ENCODE measurements around the gene FAU. TPM values are rescaled to one million over a fixed set of nuclear protein-coding genes. Genes with fewer than 3 reads are reported as not detected.

FAU gene
- total and polyA plus RNA-seq, 2 of the 13 experiments (the other 11 are each of a cell fraction or from before 2014, with no cell fraction given), result 374 to 869 TPM

GRCh38 chr11:65111744-65112545 is 10.0 kb downstream of the FAU start, which contains the start of gene TM7SF2:
Gene TM7SF2, plus strand, starts transcription at chr11:65111872. Its CDS starts 144 bp downstream, at chr11:65112016.
- Histone ChIP-seq H4K20me1 (ENCODE audit: insufficient read depth, low read length) (no peaks in the 10 kb centered on the region), H3K9ac (ENCODE audit: insufficient read depth, low read depth, low read length) (peak within 1 kb of the TSS; percentile 84), H3K79me2 (ENCODE audit: insufficient read depth, low read length) (peaks cover 8% of the 10 kb centered on the region), H3K4me2 (ENCODE audit: low read depth, low read length) (peak within 1 kb of the TSS; percentile 96), H2AFZ (ENCODE audit: low read length) (no peak within 1 kb of the TSS), H3K4me3 (replicated peaks in 1 of 3; ENCODE audit: insufficient read depth in 1 of 3, low read depth in 2 of 3, low read length in 3 of 3) (peak within 1 kb of the TSS; percentile 65 to 98 (median 95)), H3K27me3 (ENCODE audit: control insufficient read depth in 1 of 2, insufficient read depth in 2 of 2, low read length in 2 of 2) (no peaks in the 10 kb centered on the region), H3K4me1 (ENCODE audit: insufficient read depth, low read length) (peaks cover 37% of the 10 kb centered on the region), H3K36me3 (replicated peaks in 1 of 2; ENCODE audit: control insufficient read depth in 1 of 2, insufficient read depth in 2 of 2, low read length in 2 of 2) (peaks cover 6 to 14% of the 10 kb centered on the region in 2 experiments; a peak in 4 of 5 replicates), H3K9me3 (ENCODE audit: low read length) (no peaks in the 10 kb centered on the region), H3K27ac (ENCODE audit: extremely low read length, insufficient read depth, low read length) (peak within 1 kb of the TSS; percentile 61)
- BruUV-seq (replicated peaks), result no TSS peak
- ATAC-seq, result peak; percentile 79
- peak; percentile 93 for DNase-seq (ENCODE audit: low spot score)
- ChIA-PET CTCF (ENCODE audit: low intra/inter-chr PET ratio, low total read pairs) (interaction anchor here (2.0 kb wide), 1 partner anchor 69 kb away, joined by 9 read pairs; the partner anchor contains the start of gene CAPN1), POLR2A (interaction anchor here (0.6 to 5.0 kb wide), 29 partner anchors 9 to 337 kb away, joined by 3 to 86 read pairs (median 5); partner anchors contain the start of genes ARL2, BATF2, CAPN1 and DPF2)
- intact Hi-C loops (cut with micrococcal nuclease; ENCODE audit: unreplicated experiment), result loop anchor here (2.0 kb wide), 2 partner anchors 15 to 69 kb away; partner anchors contain the start of genes CAPN1 and VPS51
- 1% methylated on average over 26 of the region's 64 CpGs for WGBS (ENCODE audit: low lambda C conversion rate)
- FAIRE-seq, result no peak
- in situ Hi-C loops (cut with HindIII; ENCODE audit: extremely low pct_ligation_motif_present, low pct_unique_long_range_greater_than_20kb), result loop anchor here (5.0 kb wide), 1 partner anchor 70 kb away; the partner anchor contains the start of gene CAPN1
- TF ChIP-seq ZNF678 (CRISPR knock-in tag; IDR thresholded peaks at IDR 0.05), result peak; percentile 45; the same call in 1 of the 2 replicates
- peak; percentile 29; the same call in 1 of the 2 replicates for TF ChIP-seq ZGPAT (CRISPR knock-in tag; IDR thresholded peaks at IDR 0.05)
- TF ChIP-seq ZNF503 (CRISPR knock-in tag; IDR thresholded peaks at IDR 0.05), result no peak
- peak; percentile 64; the same call in 1 of the 2 replicates for TF ChIP-seq ZNF20 (CRISPR knock-in tag; IDR thresholded peaks at IDR 0.05)
- 0 out of 2 replicates have a peak, but pooled peaks have one; percentile 46 for TF ChIP-seq ZNF598 (CRISPR knock-in tag; IDR thresholded peaks at IDR 0.05; ENCODE audit: borderline replicate concordance)
- no peak for TF ChIP-seq ZNF496 (CRISPR knock-in tag; IDR thresholded peaks at IDR 0.05; ENCODE audit: insufficient replicate concordance)
- TF ChIP-seq E2F1 (CRISPR knock-in tag; IDR thresholded peaks at IDR 0.05), result no peak; the same call in 1 of the 2 replicates
- peak; percentile 50 for TF ChIP-seq ZNF687 (CRISPR knock-in tag; IDR thresholded peaks at IDR 0.05)
- no peak for TF ChIP-seq ZNF441 (CRISPR knock-in tag; IDR thresholded peaks at IDR 0.05; ENCODE audit: borderline replicate concordance)
- TF ChIP-seq ZNF607 (CRISPR knock-in tag; IDR thresholded peaks at IDR 0.05; ENCODE audit: borderline replicate concordance), result 0 out of 2 replicates have a peak, but pooled peaks have one; percentile 19
- TF ChIP-seq ZSCAN29 (CRISPR knock-in tag; conservative IDR thresholded peaks at IDR 0.05), result 0 out of 2 replicates have a peak, but pooled peaks have one; percentile 70

Measured in HepG2 (cell line).